Measurements from ENCODE around the gene SMYD3.

GRCh38 chr1:245763873-245764331 lies 743.2 kb downstream of the SMYD3 start:
- no peak for TF ChIP-seq CTCF (IDR thresholded peaks at IDR 0.05)
- no peak for TF ChIP-seq EZH2 (IDR thresholded peaks at IDR 0.05; ENCODE audit: borderline replicate concordance, insufficient read depth, low read depth, low read length, poor library complexity, severe bottlenecking)
